Heart left ventricle (tissue), 16 donors: ENCODE results near the gene MAML2. TPM values are rescaled to one million over a fixed set of nuclear protein-coding genes. Genes with fewer than 3 reads are reported as not detected.
"Not testable (repeated sequence)": the region's sequence is repeated elsewhere in the genome, so short reads cannot be mapped to it uniquely, and the experiment has no call there.

Experiments
- ATAC-seq, 4 donors: fragments of 200-7000 bp; cut with Tn5 transposase; one replicate each; pipeline ENCODE4 v1.9.1; 2020 to 2022; ENCODE audit warnings: moderate library complexity in 4 of 4, mild to moderate bottlenecking in 3 of 4, moderate number of reproducible peaks in 1 of 4
- DNase-seq, 5 donors: peaks; one replicate each; pipeline ENCODE4 v3.0.0-alpha.2; 2020
- H3K27ac ChIP-seq, 12 donors: fragments of 200-600 bp; sonication (generic) in 4 of 12; one replicate each; pipeline versions ENCODE4 v1.5.0 to v1.8.0; 2016 to 2022; ENCODE audit warnings: mild to moderate bottlenecking in 2 of 12
- H3K27me3 ChIP-seq, 9 donors: fragments of 200-600 bp; sonication (generic) in 2 of 9; one replicate each; pipeline versions ENCODE4 v1.5.1 to v1.8.0; 2016 to 2022; ENCODE audit warnings: mild to moderate bottlenecking in 3 of 9
- H3K36me3 ChIP-seq, 9 donors: fragments of 200-600 bp; sonication (generic) in 2 of 9; one replicate each; pipeline versions ENCODE4 v1.5.0 to v1.8.0; 2018 to 2022; ENCODE audit warnings: mild to moderate bottlenecking in 2 of 9
- H3K4me1 ChIP-seq, 12 donors: fragments of 200-600 bp; sonication (generic) in 4 of 12; one replicate each; pipeline versions ENCODE4 v1.5.0 to v1.8.0; 2016 to 2022; ENCODE audit warnings: mild to moderate bottlenecking in 3 of 12
- H3K4me3 ChIP-seq, 12 donors: fragments of 200-600 bp; sonication (generic) in 4 of 12; one replicate each; pipeline versions ENCODE4 v1.5.0 to v1.8.0; 2017 to 2022; ENCODE audit warnings: mild to moderate bottlenecking in 9 of 12, moderate library complexity in 4 of 12
- H3K9me3 ChIP-seq, 12 donors: fragments of 200-600 bp; sonication (generic) in 4 of 12; one replicate each; pipeline versions ENCODE4 v1.5.0 to v1.8.0; 2016 to 2022; ENCODE audit warnings: mild to moderate bottlenecking in 1 of 12
- CTCF ChIP-seq, 12 donors: fragments of 200-600 bp; sonication (generic) in 4 of 12; IDR thresholded peaks; one replicate each; pipeline versions ENCODE4 v1.5.0 to v1.8.0; 2018 to 2022; ENCODE audit warnings: antibody characterized with exemption in 12 of 12, mild to moderate bottlenecking in 5 of 12
- POLR2A ChIP-seq, 2 donors: fragments of 450-650 bp; IDR thresholded peaks; one replicate each; pipeline ENCODE4 v1.6.1; 2017; ENCODE audit warnings: antibody characterized with exemption in 2 of 2, mild to moderate bottlenecking in 2 of 2, moderate library complexity in 2 of 2
- WGBS, 4 donors: extraction: QIAGEN DNeasy Blood & Tissue Kit in 2 of 4; methylation state at CpG; one replicate each; pipeline versions ENCODE4 v1.1.5 to v1.1.7; 2013 to 2018; 5-methylcytosine and 5-hydroxymethylcytosine counted together
- intact Hi-C, 10 donors: fragments of 100-400 bp; cut with DNase I; formaldehyde crosslinking; loops; one replicate each; pipeline versions ENCODE4 v1.11.1 to v1.14.2; 2022
- polyA plus RNA-seq, 2 donors: library from polyadenylated mRNA; stranded (reverse); fragments of 200-250 nt; gene quantifications; one replicate each; pipeline ENCODE4 v1.2.3, GENCODE V29; 2013
- total RNA-seq, 9 donors: library from RNA; depleted of rRNA in 2 of 9; stranded (reverse); fragments of >200 nt in 2 of 9; fragmentation: NEBNext Ultra II Directional in 3 of 9; extraction: Animal tissue kit (Norgen Biotek cat#: 25700) in 3 of 9; gene quantifications; one replicate each; pipeline versions ENCODE4 v1.1.0 to v1.2.4, GENCODE V29; 2016 to 2023
- donor health status: ischemic (EF 13 %, LVEDD 7.1; RV severe dilation, severe dysfunction).
- donor health status: healthy with polysubstance abuse.
- donor health status: DM: no; HTN: yes; CAD: no.
- donor health status: DM: no; HTN: no; CAD: no.
- donor health status: ischemic (EF 25% LVEDD 6.9; RV normal size, moderate dysfunction).
- donor health status: ischemic (EF 25% LVEDD 5.7; RV mildly dilated, moderate dysfunction).
- donor health status: healthy.
- donor health status: DM: yes; HTN: yes; CAD: no.
- donor health status: ischemic (EF 35%, LVEDD 5.7; RV mildly dilated, moderate dysfunction).
- donor health status: nonischemic (EF 11% LVEDD 7.7; RV severe dilation, severe dysfunction).
- donor health status: DM: yes; HTN: yes; CAD: no.
- donor health status: PGD.
- donor health status: ischemic (EF 29% LVEDD 5.4; RV normal size, mild dysfunction).
- donor health status: nonischemic (EF 23%, LVEDD 6.1; RV moderate dilation, normal function).

The MAML2 gene
- total and polyA plus RNA-seq, 11 donors = 1.3 to 10.8 (median 4.8) TPM

- no peak overlapping the region for H3K4me3 ChIP-seq
- peaks cover 0 to 30% (median 4%) of the 10 kb centered on the region in 12 donors for H3K4me1 ChIP-seq
- H3K27ac ChIP-seq = no peak overlapping the region
- intact Hi-C loops = loop anchor here in 1 of 10 donors (10.0 kb wide), 1 partner anchor 62 kb away; no protein-coding TSS in a partner anchor
- H3K36me3 ChIP-seq = peaks cover 0 to 6% (median 0%) of the 10 kb centered on the region in 9 donors
- H3K9me3 ChIP-seq = no peaks in the 10 kb centered on the region
- TF ChIP-seq POLR2A (IDR thresholded peaks at IDR 0.05) (no peak), CTCF (IDR thresholded peaks at IDR 0.05) (no peak)
- ATAC-seq (no peak), DNase-seq (no peak)
- 68 to 78% (median 74%) methylated on average over 3 of the region's 3 CpGs for WGBS, 4 donors
- H3K27me3 ChIP-seq = no peaks in the 10 kb centered on the region
Observed at GRCh38 chr11:96272529-96273222, 70.3 kb downstream of the MAML2 start.

GRCh38 chr11:96271777-96272176, 71.2 kb downstream of the MAML2 start:
- TF ChIP-seq POLR2A (IDR thresholded peaks at IDR 0.05) (no peak), CTCF (IDR thresholded peaks at IDR 0.05) (no peak)
- Histone ChIP-seq H3K27me3 (no peaks in the 10 kb centered on the region), H3K4me3 (no peak overlapping the region), H3K27ac (no peak overlapping the region), H3K9me3 (no peaks in the 10 kb centered on the region), H3K36me3 (peaks cover 0 to 6% (median 0%) of the 10 kb centered on the region in 9 donors), H3K4me1 (peaks cover 0 to 35% (median 11%) of the 10 kb centered on the region in 12 donors)
- no peak for ATAC-seq
- 98% methylated on average over 4 of the region's 4 CpGs for WGBS, 4 donors
- DNase-seq = no peak
- intact Hi-C loops = loop anchor here in 1 of 10 donors (10.0 kb wide), 1 partner anchor 63 kb away; no protein-coding TSS in a partner anchor

- not testable (repeated sequence) for H3K27me3 ChIP-seq, DNase-seq, H3K27ac ChIP-seq, ATAC-seq, H3K36me3 ChIP-seq, H3K9me3 ChIP-seq, H3K4me3 ChIP-seq
- intact Hi-C loops = loop anchor here in 1 of 10 donors (10.0 kb wide), 1 partner anchor 63 kb away; no protein-coding TSS in a partner anchor
- H3K4me1 ChIP-seq = peaks cover 0 to 37% (median 11%) of the 10 kb centered on the region in 12 donors
Observed at GRCh38 chr11:96271352-96271751, 71.6 kb downstream of the MAML2 start.

GRCh38 chr11:96268527-96268926, 74.5 kb downstream of the MAML2 start:
- Histone ChIP-seq H3K27ac (peak overlapping the region in 1 of 12 donors; percentile 71), H3K4me1 (peaks cover 0 to 61% (median 13%) of the 10 kb centered on the region in 12 donors)
- not testable (repeated sequence) for H3K9me3 ChIP-seq, DNase-seq, ATAC-seq, H3K36me3 ChIP-seq, H3K4me3 ChIP-seq, H3K27me3 ChIP-seq
- 88 to 93% (median 91%) methylated on average over 4 of the region's 4 CpGs for WGBS, 4 donors
- intact Hi-C loops = loop anchor here in 1 of 10 donors (10.0 kb wide), 1 partner anchor 66 kb away; no protein-coding TSS in a partner anchor

- 40 to 54% (median 50%) methylated on average over 2 of the region's 2 CpGs for WGBS, 4 donors
- peaks cover 0 to 61% (median 14%) of the 10 kb centered on the region in 12 donors for H3K4me1 ChIP-seq
- H3K27me3 ChIP-seq = no peaks in the 10 kb centered on the region
- H3K36me3 ChIP-seq = peaks cover 0 to 6% (median 0%) of the 10 kb centered on the region in 9 donors
- peak overlapping the region in 2 of 12 donors; percentile 6 to 11 for H3K4me3 ChIP-seq
- DNase-seq (no peak), ATAC-seq (peak in 2 of 4 donors; percentile 19 to 23)
- no peak for TF ChIP-seq POLR2A (IDR thresholded peaks at IDR 0.05)
- TF ChIP-seq CTCF (IDR thresholded peaks at IDR 0.05) = no peak
- intact Hi-C loops = loop anchor here in 1 of 10 donors (10.0 kb wide), 1 partner anchor 67 kb away; no protein-coding TSS in a partner anchor
- peak overlapping the region in 10 of 12 donors; percentile 2 to 71 (median 42) for H3K27ac ChIP-seq
- H3K9me3 ChIP-seq = no peaks in the 10 kb centered on the region
Observed at GRCh38 chr11:96267496-96268032, 75.4 kb downstream of the MAML2 start.
